Endothelial cell of umbilical vein (primary cell): ENCODE results near the gene PCGF1. TPM values are rescaled to one million over a fixed set of nuclear protein-coding genes. Genes with fewer than 3 reads are reported as not detected.

Source experiments
- BruUV-seq: library from RNA; stranded (reverse); fragments of 400-500 nt; replicated peaks from 2 replicates; lab custom pipeline; 2021; lab: Mats Ljungman, UMichigan
- CTCF ChIA-PET: fragments of 300-600, 350-600 bp; sonication (Branson Sonifier 250); formaldehyde crosslinking; loops from one replicate; lab custom pipeline; 2021; ENCODE audit warnings: antibody characterized with exemption, inconsistent platforms; lab: Charles Lee
- POLR2A ChIA-PET: fragments of 300-600, 350-600 bp; sonication (Branson Sonifier 250); formaldehyde crosslinking; loops from one replicate; lab custom pipeline; 2021; ENCODE audit warnings: antibody characterized with exemption, inconsistent platforms; lab: Charles Lee
- DNase-seq: peaks from one replicate; pipeline ENCODE4 v3.0.0-alpha.2; 2011; ENCODE audit warnings: low read depth, low spot score
- FAIRE-seq: peaks from 2 replicates; lab custom pipeline; 2011; peaks lifted over from hg19 to GRCh38; lab: Jason Lieb, UNC
- H2AFZ ChIP-seq: 2 replicates; pipeline ENCODE4 v1.6.0; 2012; ENCODE audit warnings: low read depth, low read length, control low read depth, inconsistent platforms
- H3K27ac ChIP-seq: 2 replicates; pipeline ENCODE4 v1.5.1; 2011; ENCODE audit warnings: low read depth, mild to moderate bottlenecking, control low read depth, low read length, moderate library complexity; ENCODE audit not compliant: insufficient read depth
- H3K27me3 ChIP-seq, 2 experiments: 2 replicates each; pipeline versions ENCODE4 v1.6.0 to v1.6.1; 2011; ENCODE audit warnings: low read length in 2 of 2, mixed read lengths in 1 of 2; ENCODE audit not compliant: control insufficient read depth in 2 of 2, insufficient read depth in 2 of 2
- H3K36me3 ChIP-seq, 2 experiments: 2 replicates in 1 of 2; 3 replicates in 1 of 2; pipeline ENCODE4 v1.5.1; 2011; ENCODE audit warnings: low read length in 2 of 2, mild to moderate bottlenecking in 1 of 2, moderate library complexity in 1 of 2; ENCODE audit not compliant: control insufficient read depth in 2 of 2, insufficient read depth in 2 of 2; ENCODE audit errors: extremely low read depth in 1 of 2
- H3K4me1 ChIP-seq: 3 replicates; pipeline ENCODE4 v1.5.1; 2011; ENCODE audit warnings: mild to moderate bottlenecking, low read length; ENCODE audit not compliant: control insufficient read depth, insufficient read depth; ENCODE audit errors: extremely low read depth
- H3K4me2 ChIP-seq: 2 replicates; pipeline ENCODE4 v1.6.1; 2011; ENCODE audit warnings: low read length, control low read depth, mixed read lengths; ENCODE audit not compliant: insufficient read depth
- H3K4me3 ChIP-seq, 3 experiments: fragments of 200-600 bp in 1 of 3; sonication (generic), shearing (Covaris generic) in 1 of 3; replicated peaks in 1 of 3; 2 replicates each; pipeline ENCODE4 v1.5.1; 2011 to 2016; ENCODE audit warnings: control low read depth in 3 of 3, low read length in 3 of 3, mild to moderate bottlenecking in 2 of 3, inconsistent platforms in 1 of 3, low read depth in 1 of 3, moderate library complexity in 1 of 3; ENCODE audit not compliant: insufficient read depth in 1 of 3
- H3K79me2 ChIP-seq: 2 replicates; pipeline ENCODE4 v1.6.0; 2012; ENCODE audit warnings: low read length, inconsistent platforms; ENCODE audit not compliant: control insufficient read depth, insufficient read depth
- H3K9ac ChIP-seq: replicated peaks from 2 replicates; pipeline ENCODE3; 2011; ENCODE audit warnings: low read length, control low read depth; ENCODE audit not compliant: insufficient read depth; ENCODE audit errors: extremely low read depth
- H3K9me1 ChIP-seq: replicated peaks from 3 replicates; pipeline ENCODE4 v1.6.0; 2011; ENCODE audit warnings: mild to moderate bottlenecking, low read length; ENCODE audit not compliant: control insufficient read depth, insufficient read depth; ENCODE audit errors: extremely low read depth
- H3K9me3 ChIP-seq: replicated peaks from 2 replicates; pipeline ENCODE4 v1.5.1; 2012; ENCODE audit warnings: low read length, inconsistent platforms; ENCODE audit not compliant: control insufficient read depth, insufficient read depth
- H4K20me1 ChIP-seq: replicated peaks from 2 replicates; pipeline ENCODE3; 2011; ENCODE audit warnings: mild to moderate bottlenecking, low read length; ENCODE audit not compliant: control insufficient read depth, insufficient read depth; ENCODE audit errors: extremely low read depth
- EZH2 ChIP-seq: IDR thresholded peaks from 2 replicates; pipeline ENCODE4 v1.6.1; 2012; ENCODE audit warnings: borderline replicate concordance, low read depth, mild to moderate bottlenecking, moderate library complexity, low read length, inconsistent platforms; ENCODE audit not compliant: severe bottlenecking
- FOS ChIP-seq: IDR thresholded peaks from 2 replicates; pipeline ENCODE4 v1.6.1; 2011; ENCODE audit warnings: mild to moderate bottlenecking, low read length, moderate library complexity, borderline replicate concordance; ENCODE audit not compliant: insufficient read depth
- GATA2 ChIP-seq: IDR thresholded peaks from 2 replicates; pipeline ENCODE4 v1.7.0; 2011; ENCODE audit warnings: low read depth, mild to moderate bottlenecking, moderate library complexity, mixed read lengths, low read length; ENCODE audit not compliant: insufficient read length, insufficient read depth
- JUN ChIP-seq: IDR thresholded peaks from 2 replicates; pipeline ENCODE4 v1.6.1; 2011; ENCODE audit warnings: borderline replicate concordance, low read depth; ENCODE audit not compliant: insufficient read length, insufficient read depth
- MAX ChIP-seq: IDR thresholded peaks from 2 replicates; pipeline ENCODE4 v1.6.1; 2011; ENCODE audit not compliant: insufficient read depth, insufficient read length
- MYC ChIP-seq: IDR thresholded peaks from one replicate; pipeline ENCODE4 v1.6.1; 2011; ENCODE audit warnings: mild to moderate bottlenecking, low read depth, low read length
- POLR2A ChIP-seq: IDR thresholded peaks from 2 replicates; pipeline ENCODE4 v1.6.1; 2012; ENCODE audit warnings: low read depth, mild to moderate bottlenecking, control low read depth, low read length
- POLR2AphosphoS5 ChIP-seq: IDR thresholded peaks from 2 replicates; pipeline ENCODE4 v1.6.1; 2012; ENCODE audit warnings: low read depth, mild to moderate bottlenecking, control low read depth, low read length, moderate library complexity; ENCODE audit not compliant: insufficient read depth
- dilution Hi-C: fragments of 300-500 bp; cut with MboI; formaldehyde crosslinking; loops from one replicate; pipeline ENCODE4 v1.15.0; 2019; ENCODE audit warnings: low sequenced_read_pairs; ENCODE audit not compliant: extremely low pct_ligation_motif_present
- intact Hi-C: fragments of 100-400 bp; cut with micrococcal nuclease; formaldehyde crosslinking; loops from one replicate; pipeline ENCODE4 v1.10.0; 2022
- polyA plus RNA-seq, 4 experiments: library from polyadenylated mRNA; depleted of rRNA in 3 of 4; stranded (reverse) in 3 of 4; unstranded in 1 of 4; fragments of >200 nt; gene quantifications; 2 replicates each; pipeline versions ENCODE4 v1.2.1 to v1.2.3, GENCODE V29; 2011 to 2012; ENCODE audit warnings: missing spikeins in 1 of 4
- total RNA-seq: library from RNA; stranded (reverse); gene quantifications from 2 replicates; pipeline ENCODE4 v1.2.3, GENCODE V29; 2021
- TF ChIP-seq, protein P1 (sequence below), 2 donors: IDR thresholded peaks; 1 replicate in 1 of 2; 2 replicates in 1 of 2; pipeline ENCODE4 v1.5.1; 2011; ENCODE audit warnings: low read length in 2 of 2, mild to moderate bottlenecking in 2 of 2, moderate library complexity in 2 of 2, control low read depth in 1 of 2, inconsistent platforms in 1 of 2, low read depth in 1 of 2; ENCODE audit not compliant: insufficient read depth in 1 of 2; ENCODE audit errors: extremely low read depth in 1 of 2

Gene PCGF1
- total and polyA plus RNA-seq, 2 donors (not counting 3 experiments of a cell fraction or from before 2014, with no cell fraction given): 17.4 to 19.2 TPM

- H2AFZ ChIP-seq: peak overlapping the region; percentile 84
- peak overlapping the region; percentile 74 for H3K27ac ChIP-seq
- dilution Hi-C loops: no loop called here
- no peak for TF ChIP-seq EZH2
- no peak for TF ChIP-seq GATA2
- no peak for TF ChIP-seq POLR2A
- no peak for TF ChIP-seq POLR2AphosphoS5
- no peak for TF ChIP-seq JUN
- no peak for TF ChIP-seq MAX
- TF ChIP-seq FOS: no peak
- TF ChIP-seq MYC: no peak
- TF ChIP-seq, protein P1, sequence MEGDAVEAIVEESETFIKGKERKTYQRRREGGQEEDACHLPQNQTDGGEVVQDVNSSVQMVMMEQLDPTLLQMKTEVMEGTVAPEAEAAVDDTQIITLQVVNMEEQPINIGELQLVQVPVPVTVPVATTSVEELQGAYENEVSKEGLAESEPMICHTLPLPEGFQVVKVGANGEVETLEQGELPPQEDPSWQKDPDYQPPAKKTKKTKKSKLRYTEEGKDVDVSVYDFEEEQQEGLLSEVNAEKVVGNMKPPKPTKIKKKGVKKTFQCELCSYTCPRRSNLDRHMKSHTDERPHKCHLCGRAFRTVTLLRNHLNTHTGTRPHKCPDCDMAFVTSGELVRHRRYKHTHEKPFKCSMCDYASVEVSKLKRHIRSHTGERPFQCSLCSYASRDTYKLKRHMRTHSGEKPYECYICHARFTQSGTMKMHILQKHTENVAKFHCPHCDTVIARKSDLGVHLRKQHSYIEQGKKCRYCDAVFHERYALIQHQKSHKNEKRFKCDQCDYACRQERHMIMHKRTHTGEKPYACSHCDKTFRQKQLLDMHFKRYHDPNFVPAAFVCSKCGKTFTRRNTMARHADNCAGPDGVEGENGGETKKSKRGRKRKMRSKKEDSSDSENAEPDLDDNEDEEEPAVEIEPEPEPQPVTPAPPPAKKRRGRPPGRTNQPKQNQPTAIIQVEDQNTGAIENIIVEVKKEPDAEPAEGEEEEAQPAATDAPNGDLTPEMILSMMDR (IDR thresholded peaks at IDR 0.05; ENCODE audit: extremely low read depth in 1 of 2, insufficient read depth in 1 of 2, low read depth in 1 of 2, low read length in 2 of 2): no peak
- H4K20me1 ChIP-seq: no peaks in the 10 kb centered on the region
- ChIA-PET POLR2A (interaction anchor here (0.6 to 1.2 kb wide), 3 partner anchors 14 to 30 kb away, joined by 3 to 5 read pairs (median 3); partner anchors contain the start of genes LBX2 and TLX2), CTCF (interaction anchor here (1.5 to 5.2 kb wide), 3 partner anchors 22 to 58 kb away, joined by 5 to 82 read pairs (median 5); partner anchors contain the start of genes CCDC142 and TTC31)
- intact Hi-C loops: loop anchor here (1.0 to 2.0 kb wide), 9 partner anchors 12 to 792 kb away; partner anchors contain the start of genes DOK1, INO80B, PCGF1 and TPRKB
- peaks cover 20% of the 10 kb centered on the region for H3K4me1 ChIP-seq
- DNase-seq: no peak
- H3K4me3 ChIP-seq: peak overlapping the region; percentile 65 to 90 (median 81)
- H3K36me3 ChIP-seq: peaks cover 6 to 26% of the 10 kb centered on the region in 2 experiments
- H3K9ac ChIP-seq: peak overlapping the region; percentile 78
- H3K4me2 ChIP-seq: peak overlapping the region; percentile 89
- FAIRE-seq: no peak
- no peaks in the 10 kb centered on the region for H3K9me1 ChIP-seq
- H3K27me3 ChIP-seq: no peaks in the 10 kb centered on the region
- BruUV-seq: TSS peak; percentile 61
- H3K79me2 ChIP-seq: peaks cover 19% of the 10 kb centered on the region
- no peaks in the 10 kb centered on the region for H3K9me3 ChIP-seq
These were observed 21.3 kb upstream of the PCGF1 start for GRCh38 chr2:74528600-74529356.
